ENCODE data around the gene NTNG2. TPM values are rescaled to one million over a fixed set of nuclear protein-coding genes. Genes with fewer than 3 reads are reported as not detected.

The NTNG2 gene
- total and polyA plus RNA-seq, 9 of the 15 experiments (the other 6 are each of a cell fraction or from before 2014, with no cell fraction given) = 0.01 to 0.11 (median 0.09) TPM; not detected in 6

DNA sequence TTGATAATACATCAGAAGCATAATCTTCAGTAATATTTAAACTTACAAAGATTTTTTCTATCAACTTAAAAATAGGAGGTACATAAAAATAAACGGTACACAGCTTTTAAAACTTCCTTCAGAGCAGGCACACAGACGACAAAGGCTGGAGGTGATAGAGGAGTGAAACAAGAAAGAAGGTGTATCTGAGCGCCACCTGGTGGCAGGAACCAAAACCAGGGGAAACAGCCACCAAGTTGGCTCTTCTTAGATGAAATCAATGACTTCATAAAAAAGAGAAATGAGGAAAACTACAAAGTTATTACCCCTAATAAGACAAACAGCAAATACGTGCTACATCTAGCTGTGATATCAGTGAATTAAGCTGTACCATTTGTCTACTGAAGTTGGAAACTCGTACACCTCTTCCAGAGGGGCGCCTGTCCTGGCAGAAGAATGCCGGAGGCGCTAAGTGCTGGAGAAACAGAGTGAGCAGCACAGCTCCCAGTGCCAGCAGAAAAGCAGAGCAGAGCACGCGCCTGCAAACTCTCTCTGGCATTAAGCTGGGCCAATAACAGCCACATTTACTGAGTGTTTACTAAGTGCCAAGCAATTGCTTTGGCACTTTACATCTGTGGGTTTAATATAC, 107.0 kb downstream of the NTNG2 start (continued):
- TF ChIP-seq REST (IDR thresholded peaks at IDR 0.05; ENCODE audit: borderline replicate concordance) = peak; percentile 13; the same call in 1 of the 2 replicates
- TF ChIP-seq REST (CRISPR knock-in tag; IDR thresholded peaks at IDR 0.05; ENCODE audit: low read depth) = no peak
- TF ChIP-seq MLX (CRISPR knock-in tag; conservative IDR thresholded peaks at IDR 0.05) = no peak
- no peak for TF ChIP-seq SMAD4 (CRISPR knock-in tag; conservative IDR thresholded peaks at IDR 0.05)
- no peak for TF ChIP-seq ZNF384 (IDR thresholded peaks at IDR 0.05; ENCODE audit: low read depth, low read length)
- TF ChIP-seq ARNT (IDR thresholded peaks at IDR 0.05) = no peak
- TF ChIP-seq PTTG1 (tag; IDR thresholded peaks at IDR 0.05; ENCODE audit: low read depth) = no peak
- TF ChIP-seq HMG20B (CRISPR knock-in tag; IDR thresholded peaks at IDR 0.05) = no peak
- TF ChIP-seq FOXM1 (IDR thresholded peaks at IDR 0.05; ENCODE audit: low read depth) = no peak
- TF ChIP-seq FOXM1 (CRISPR knock-in tag; IDR thresholded peaks at IDR 0.05; ENCODE audit: low read depth) = no peak
- TF ChIP-seq PKNOX1 (IDR thresholded peaks at IDR 0.05) = no peak
- TF ChIP-seq DPF2 (IDR thresholded peaks at IDR 0.05) = no peak
- TF ChIP-seq SNRNP70 (optimal IDR thresholded peaks at IDR 0.05; ENCODE audit: low read depth, low read length) = no peak
- TF ChIP-seq DLX4 (CRISPR knock-in tag; IDR thresholded peaks at IDR 0.05) = no peak
- TF ChIP-seq, protein P1, sequence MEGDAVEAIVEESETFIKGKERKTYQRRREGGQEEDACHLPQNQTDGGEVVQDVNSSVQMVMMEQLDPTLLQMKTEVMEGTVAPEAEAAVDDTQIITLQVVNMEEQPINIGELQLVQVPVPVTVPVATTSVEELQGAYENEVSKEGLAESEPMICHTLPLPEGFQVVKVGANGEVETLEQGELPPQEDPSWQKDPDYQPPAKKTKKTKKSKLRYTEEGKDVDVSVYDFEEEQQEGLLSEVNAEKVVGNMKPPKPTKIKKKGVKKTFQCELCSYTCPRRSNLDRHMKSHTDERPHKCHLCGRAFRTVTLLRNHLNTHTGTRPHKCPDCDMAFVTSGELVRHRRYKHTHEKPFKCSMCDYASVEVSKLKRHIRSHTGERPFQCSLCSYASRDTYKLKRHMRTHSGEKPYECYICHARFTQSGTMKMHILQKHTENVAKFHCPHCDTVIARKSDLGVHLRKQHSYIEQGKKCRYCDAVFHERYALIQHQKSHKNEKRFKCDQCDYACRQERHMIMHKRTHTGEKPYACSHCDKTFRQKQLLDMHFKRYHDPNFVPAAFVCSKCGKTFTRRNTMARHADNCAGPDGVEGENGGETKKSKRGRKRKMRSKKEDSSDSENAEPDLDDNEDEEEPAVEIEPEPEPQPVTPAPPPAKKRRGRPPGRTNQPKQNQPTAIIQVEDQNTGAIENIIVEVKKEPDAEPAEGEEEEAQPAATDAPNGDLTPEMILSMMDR (IDR thresholded peaks at IDR 0.05 in 2 of 3, conservative IDR thresholded peaks at IDR 0.05 in 1 of 3; ENCODE audit: insufficient read depth in 2 of 3, low read depth in 1 of 3, low read length in 3 of 3) = peak; percentile 67 to 91 (median 81)
- TF ChIP-seq POLR3A (IDR thresholded peaks at IDR 0.05; ENCODE audit: borderline replicate concordance, extremely low read depth, insufficient read depth, insufficient read length) = no peak
